H1 (cell line): Measurements from ENCODE around the gene RAMP2. TPM values are rescaled to one million over a fixed set of nuclear protein-coding genes. Genes with fewer than 3 reads are reported as not detected.

Experiments
- CTCF ChIA-PET: fragments of 300-600 bp; sonication (Branson Sonifier 250); formaldehyde crosslinking; loops from one replicate; lab custom pipeline; 2021; ENCODE audit not compliant: partially characterized antibody; lab: Charles Lee
- POLR2A ChIA-PET: fragments of 300-600 bp; sonication (Branson Sonifier 250); formaldehyde crosslinking; loops from one replicate; lab custom pipeline; 2021; ENCODE audit warnings: inconsistent platforms; ENCODE audit not compliant: partially characterized antibody; lab: Charles Lee
- DNase-seq, 2 experiments: peaks; one replicate each; pipeline versions ENCODE4 v3.0.0 to v3.0.0-alpha.2; 2010 to 2022; ENCODE audit warnings: low spot score in 2 of 2, low read depth in 1 of 2, mixed read lengths in 1 of 2
- FAIRE-seq: peaks from 2 replicates; lab custom pipeline; 2011; peaks lifted over from hg19 to GRCh38; lab: Jason Lieb, UNC
- H2AFZ ChIP-seq: 2 replicates; pipeline ENCODE4 v1.8.1; 2012; ENCODE audit warnings: low read length, inconsistent platforms
- H2AK5ac ChIP-seq: 2 replicates; pipeline ENCODE4 v1.6.1; 2013; ENCODE audit warnings: low read depth, low read length
- H2BK120ac ChIP-seq: replicated peaks from 2 replicates; pipeline ENCODE3; 2013; ENCODE audit warnings: low read depth, low read length, inconsistent platforms
- H2BK12ac ChIP-seq: 2 replicates; pipeline ENCODE4 v1.6.1; 2013; ENCODE audit warnings: low read depth, low read length
- H2BK15ac ChIP-seq: 2 replicates; pipeline ENCODE4 v1.6.1; 2013; ENCODE audit warnings: low read length
- H2BK20ac ChIP-seq: 2 replicates; pipeline ENCODE4 v1.6.1; 2013; ENCODE audit warnings: low read length
- H2BK5ac ChIP-seq: 2 replicates; pipeline ENCODE4 v1.6.1; 2013; ENCODE audit warnings: low read depth, low read length
- H3K14ac ChIP-seq: 2 replicates; pipeline ENCODE4 v1.6.1; 2013; ENCODE audit warnings: inconsistent platforms; ENCODE audit not compliant: insufficient read length
- H3K18ac ChIP-seq: 2 replicates; pipeline ENCODE4 v1.6.1; 2013; ENCODE audit warnings: low read length; ENCODE audit errors: extremely low read depth
- H3K23ac ChIP-seq: 2 replicates; pipeline ENCODE4 v1.6.1; 2013; ENCODE audit warnings: inconsistent platforms; ENCODE audit not compliant: insufficient read length
- H3K23me2 ChIP-seq: 2 replicates; pipeline ENCODE4 v1.6.1; 2013; ENCODE audit warnings: low read depth, low read length
- H3K27ac ChIP-seq: 2 replicates; pipeline ENCODE4 v1.6.1; 2011; ENCODE audit warnings: low read depth, low read length, inconsistent platforms
- H3K27me3 ChIP-seq, 4 experiments: replicated peaks in 1 of 4; 1 replicate in 1 of 4; 2 replicates in 3 of 4; pipeline versions ENCODE4 v1.6.1 to v1.8.1; 2011 to 2013; ENCODE audit warnings: low read length in 3 of 4, mild to moderate bottlenecking in 3 of 4, inconsistent platforms in 2 of 4, mixed read lengths in 2 of 4, moderate library complexity in 1 of 4; ENCODE audit not compliant: control insufficient read depth in 3 of 4, insufficient read depth in 3 of 4; ENCODE audit errors: extremely low read depth in 1 of 4
- H3K36me3 ChIP-seq, 4 experiments: 2 replicates each; pipeline versions ENCODE4 v1.6.1 to v1.8.1; 2011 to 2013; ENCODE audit warnings: mild to moderate bottlenecking in 4 of 4, low read length in 3 of 4, moderate library complexity in 2 of 4, control low read depth in 1 of 4, inconsistent platforms in 1 of 4; ENCODE audit not compliant: insufficient read depth in 4 of 4, control insufficient read depth in 2 of 4
- H3K4ac ChIP-seq: replicated peaks from 2 replicates; pipeline ENCODE3; 2013; ENCODE audit warnings: low read length, low read depth, mixed read lengths, inconsistent platforms; ENCODE audit not compliant: insufficient read length
- H3K4me1 ChIP-seq, 4 experiments: replicated peaks in 1 of 4; 1 replicate in 1 of 4; 2 replicates in 3 of 4; pipeline versions ENCODE4 v1.6.1 to v1.8.1; 2011 to 2013; ENCODE audit warnings: low read length in 3 of 4, inconsistent platforms in 2 of 4, mixed read lengths in 1 of 4; ENCODE audit not compliant: insufficient read depth in 4 of 4, control insufficient read depth in 3 of 4
- H3K4me2 ChIP-seq, 2 experiments: 2 replicates each; pipeline versions ENCODE4 v1.6.1 to v1.8.1; 2011 to 2013; ENCODE audit warnings: low read depth in 2 of 2, low read length in 2 of 2, control low read depth in 1 of 2, inconsistent platforms in 1 of 2, mild to moderate bottlenecking in 1 of 2; ENCODE audit not compliant: insufficient read depth in 1 of 2
- H3K4me3 ChIP-seq, 4 experiments: fragments of 200-600, 300-600 bp in 1 of 4; sonication (generic), shearing (Covaris generic), sonication (Bioruptor Twin) in 1 of 4; 2 replicates each; pipeline versions ENCODE4 v1.5.1 to v1.8.1; 2011 to 2016; ENCODE audit warnings: low read length in 4 of 4, low read depth in 3 of 4, control low read depth in 2 of 4, inconsistent platforms in 2 of 4, mild to moderate bottlenecking in 2 of 4, mixed read lengths in 1 of 4, moderate library complexity in 1 of 4; ENCODE audit not compliant: insufficient read depth in 2 of 4; ENCODE audit errors: extremely low read depth in 1 of 4
- H3K56ac ChIP-seq: replicated peaks from 2 replicates; pipeline ENCODE3; 2013; ENCODE audit warnings: low read depth, mild to moderate bottlenecking, mixed read lengths, low read length, inconsistent platforms; ENCODE audit not compliant: insufficient read length
- H3K79me1 ChIP-seq: 2 replicates; pipeline ENCODE4 v1.6.1; 2013; ENCODE audit warnings: low read depth, low read length, control low read depth
- H3K79me2 ChIP-seq, 2 experiments: 2 replicates each; pipeline versions ENCODE4 v1.6.1 to v1.8.1; 2012 to 2013; ENCODE audit warnings: low read length in 2 of 2, mild to moderate bottlenecking in 2 of 2, inconsistent platforms in 1 of 2; ENCODE audit not compliant: insufficient read depth in 2 of 2, control insufficient read depth in 1 of 2
- H3K9ac ChIP-seq, 4 experiments: replicated peaks in 1 of 4; 1 replicate in 1 of 4; 2 replicates in 3 of 4; pipeline versions ENCODE4 v1.6.1 to v1.8.1; 2011 to 2013; ENCODE audit warnings: low read depth in 3 of 4, low read length in 3 of 4, control low read depth in 2 of 4, mild to moderate bottlenecking in 2 of 4, moderate library complexity in 2 of 4, inconsistent platforms in 1 of 4; ENCODE audit errors: extremely low read depth in 1 of 4
- H3K9me3 ChIP-seq, 2 experiments: 2 replicates each; pipeline versions ENCODE4 v1.6.1 to v1.8.1; 2012 to 2013; ENCODE audit warnings: mild to moderate bottlenecking in 2 of 2, moderate library complexity in 2 of 2, control low read depth in 1 of 2, inconsistent platforms in 1 of 2, low read depth in 1 of 2, low read length in 1 of 2, mixed read lengths in 1 of 2; ENCODE audit not compliant: insufficient read depth in 2 of 2
- H4K20me1 ChIP-seq, 2 experiments: replicated peaks in 1 of 2; 2 replicates each; pipeline versions ENCODE3 to v1.8.1; 2011 to 2013; ENCODE audit warnings: inconsistent platforms in 2 of 2, low read length in 2 of 2, mild to moderate bottlenecking in 1 of 2; ENCODE audit not compliant: insufficient read depth in 2 of 2, control insufficient read depth in 1 of 2
- H4K5ac ChIP-seq: 2 replicates; pipeline ENCODE4 v1.6.1; 2013; ENCODE audit warnings: low read length, low read depth, mixed read lengths, inconsistent platforms; ENCODE audit not compliant: insufficient read length
- H4K8ac ChIP-seq: 2 replicates; pipeline ENCODE4 v1.8.0; 2013; ENCODE audit warnings: mild to moderate bottlenecking, moderate library complexity, low read length, inconsistent platforms; ENCODE audit not compliant: insufficient read depth; ENCODE audit errors: extremely low read depth
- H4K91ac ChIP-seq: replicated peaks from 2 replicates; pipeline ENCODE3; 2013; ENCODE audit warnings: low read length, mixed read lengths, inconsistent platforms; ENCODE audit not compliant: insufficient read length
- CREB1 ChIP-seq: IDR thresholded peaks from 2 replicates; pipeline ENCODE4 v1.6.1; 2012; ENCODE audit warnings: inconsistent platforms
- TCF12 ChIP-seq: IDR thresholded peaks from 2 replicates; pipeline ENCODE4 v1.6.1; 2011; ENCODE audit warnings: low read depth, mild to moderate bottlenecking, low read length
- WGBS, 2 experiments: shearing (Covaris generic) in 1 of 2; methylation state at CpG; one replicate each; pipeline versions ENCODE4 v1.1.6 to v1.1.7; 2013 to 2015; ENCODE audit warnings: low lambda C conversion rate in 2 of 2, mixed read lengths in 2 of 2, inconsistent platforms in 1 of 2, low coverage in 1 of 2, missing lambda C conversion rate in 1 of 2; ENCODE audit not compliant: insufficient replicate concordance in 2 of 2, insufficient coverage in 1 of 2, insufficient read length in 1 of 2; ENCODE audit errors: extremely low coverage in 1 of 2, missing lambda C conversion rate in 1 of 2; 5-methylcytosine and 5-hydroxymethylcytosine counted together
- polyA plus RNA-seq, 7 experiments: library from polyadenylated mRNA; depleted of rRNA in 3 of 7; stranded (reverse) in 5 of 7; unstranded in 2 of 7; fragments of >200 nt in 5 of 7; fragments of 200-250 nt in 2 of 7; gene quantifications; 1 replicate in 5 of 7; 2 replicates in 1 of 7; 4 replicates in 1 of 7; pipeline versions ENCODE4 v1.2.1 to v1.2.3, GENCODE V29; 2011 to 2013; ENCODE audit warnings: missing spikeins in 2 of 7, mixed read lengths in 2 of 7
- total RNA-seq: library from RNA; stranded (reverse); fragmentation: NEBNext Ultra II Directional; extraction: Animal tissue kit (Norgen Biotek cat#: 25700); gene quantifications from 2 replicates; pipeline ENCODE4 v1.2.1, GENCODE V29; 2021

The RAMP2 gene
- total and polyA plus RNA-seq, 2 of the 8 experiments (the other 6 are each of a cell fraction or from before 2014, with no cell fraction given): 13.4 to 41.7 TPM

DNA sequence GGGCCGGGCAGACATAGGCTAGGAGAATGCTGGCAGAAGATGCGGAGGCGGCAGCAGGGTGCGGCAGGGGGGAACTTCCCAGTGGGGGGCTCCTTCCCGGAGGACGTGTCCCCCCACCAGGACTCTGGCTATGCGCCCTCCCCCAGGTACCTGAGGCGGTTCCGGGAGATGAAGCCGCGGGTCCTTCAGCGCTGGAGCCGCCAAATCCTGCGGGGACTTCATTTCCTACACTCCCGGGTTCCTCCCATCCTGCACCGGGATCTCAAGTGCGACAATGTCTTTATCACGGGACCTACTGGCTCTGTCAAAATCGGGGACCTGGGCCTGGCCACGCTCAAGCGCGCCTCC, 22.7 kb downstream of the RAMP2 start:
- H3K27ac ChIP-seq: no peak overlapping the region
- TF ChIP-seq CREB1: no peak
- TF ChIP-seq TCF12: no peak
- H3K9ac ChIP-seq: no peak overlapping the region
- H4K5ac ChIP-seq: no peak overlapping the region
- WGBS, 2 experiments: 87% methylated on average over 22 of the region's 22 CpGs; no CpG with 5 or more reads in 1 of the 2 experiments
- H3K36me3 ChIP-seq: peaks cover under 1 to 8% (median 5%) of the 10 kb centered on the region in 4 experiments; a peak in 6 of 8 replicates
- peaks cover 0 to 14% (median 8%) of the 10 kb centered on the region in 4 experiments; a peak in 6 of 7 replicates for H3K4me1 ChIP-seq
- H3K14ac ChIP-seq: no peak overlapping the region
- no peaks in the 10 kb centered on the region for H4K20me1 ChIP-seq
- H3K9me3 ChIP-seq: no peaks in the 10 kb centered on the region
- no peak overlapping the region for H3K23ac ChIP-seq
- DNase-seq (no peak), FAIRE-seq (no peak)
- no peak overlapping the region for H2AFZ ChIP-seq
- no peak overlapping the region for H3K56ac ChIP-seq
- H4K91ac ChIP-seq: no peak overlapping the region
- no peak overlapping the region for H2BK20ac ChIP-seq
- no peak overlapping the region for H3K4me3 ChIP-seq
- no peak overlapping the region for H3K4me2 ChIP-seq
- H3K23me2 ChIP-seq: peaks cover 11% of the 10 kb centered on the region
- peak overlapping the region; percentile 65; the same call in 1 of the 2 replicates for H4K8ac ChIP-seq
- no peak overlapping the region for H2BK5ac ChIP-seq
- no peak overlapping the region for H3K18ac ChIP-seq
- peaks cover 6 to 26% (median 19%) of the 10 kb centered on the region in 4 experiments for H3K27me3 ChIP-seq
- no peaks in the 10 kb centered on the region for H3K79me1 ChIP-seq
- no peak overlapping the region for H3K4ac ChIP-seq
- H2BK120ac ChIP-seq: no peak overlapping the region
- H3K79me2 ChIP-seq: no peaks in the 10 kb centered on the region
- no peak overlapping the region for H2AK5ac ChIP-seq
- no peak overlapping the region for H2BK12ac ChIP-seq
- ChIA-PET POLR2A (interaction anchor here (0.9 to 1.8 kb wide), 3 partner anchors 10 to 103 kb away, joined by 3 to 6 read pairs (median 3); no protein-coding TSS in a partner anchor), CTCF (no interaction called here)
- H2BK15ac ChIP-seq: no peak overlapping the region
